Measurements from ENCODE around the gene RAB7B.

DNA sequence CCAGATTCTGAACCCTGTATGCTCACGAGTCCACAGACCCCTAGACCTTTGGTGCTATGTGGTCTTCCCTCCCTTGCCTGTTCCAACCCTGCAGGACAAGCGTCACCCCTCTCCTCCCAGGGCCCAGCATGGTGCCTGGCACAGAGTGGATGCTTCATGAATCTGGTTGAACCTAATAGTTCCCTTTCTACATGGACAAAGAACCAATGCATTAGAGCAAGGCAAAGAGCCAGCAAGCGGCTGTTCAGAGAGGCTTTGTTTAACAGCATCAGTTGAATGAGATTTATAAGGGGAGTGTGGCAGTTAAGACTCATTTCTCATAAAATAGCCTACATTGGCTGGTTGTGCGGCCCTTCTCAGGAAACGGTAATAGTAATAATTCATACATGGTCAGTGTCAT lies 74.9 kb downstream of the RAB7B start:
- no peak for TF ChIP-seq POLR2A (IDR thresholded peaks at IDR 0.05; ENCODE audit: insufficient read depth in 1 of 2, low read depth in 2 of 2, low read length in 2 of 2)
- TF ChIP-seq MAX (IDR thresholded peaks at IDR 0.05) = no peak
- TF ChIP-seq FOXM1 (CRISPR knock-in tag; IDR thresholded peaks at IDR 0.05) = no peak
- no peak for TF ChIP-seq CREB1 (IDR thresholded peaks at IDR 0.05)
- no peak for TF ChIP-seq CREB1 (CRISPR knock-in tag; IDR thresholded peaks at IDR 0.05)
- TF ChIP-seq, protein P1, sequence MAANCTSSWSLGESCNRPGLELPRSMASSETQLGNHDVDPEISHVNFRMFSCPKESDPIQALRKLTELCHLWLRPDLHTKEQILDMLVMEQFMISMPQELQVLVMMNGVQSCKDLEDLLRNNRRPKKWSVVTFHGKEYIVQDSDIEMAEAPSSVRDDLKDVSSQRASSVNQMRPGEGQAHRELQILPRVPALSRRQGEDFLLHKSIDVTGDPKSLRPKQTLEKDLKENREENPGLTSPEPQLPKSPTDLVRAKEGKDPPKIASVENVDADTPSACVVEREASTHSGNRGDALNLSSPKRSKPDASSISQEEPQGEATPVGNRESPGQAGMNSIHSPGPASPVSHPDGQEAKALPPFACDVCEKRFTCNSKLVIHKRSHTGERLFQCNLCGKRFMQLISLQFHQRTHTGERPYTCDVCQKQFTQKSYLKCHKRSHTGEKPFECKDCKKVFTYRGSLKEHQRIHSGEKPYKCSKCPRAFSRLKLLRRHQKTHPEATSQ (CRISPR knock-in tag; IDR thresholded peaks at IDR 0.05; ENCODE audit: borderline replicate concordance) = no peak
- TF ChIP-seq, protein P2, sequence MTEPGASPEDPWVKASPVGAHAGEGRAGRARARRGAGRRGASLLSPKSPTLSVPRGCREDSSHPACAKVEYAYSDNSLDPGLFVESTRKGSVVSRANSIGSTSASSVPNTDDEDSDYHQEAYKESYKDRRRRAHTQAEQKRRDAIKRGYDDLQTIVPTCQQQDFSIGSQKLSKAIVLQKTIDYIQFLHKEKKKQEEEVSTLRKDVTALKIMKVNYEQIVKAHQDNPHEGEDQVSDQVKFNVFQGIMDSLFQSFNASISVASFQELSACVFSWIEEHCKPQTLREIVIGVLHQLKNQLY (CRISPR knock-in tag; IDR thresholded peaks at IDR 0.05) = no peak
- TF ChIP-seq, protein P3, sequence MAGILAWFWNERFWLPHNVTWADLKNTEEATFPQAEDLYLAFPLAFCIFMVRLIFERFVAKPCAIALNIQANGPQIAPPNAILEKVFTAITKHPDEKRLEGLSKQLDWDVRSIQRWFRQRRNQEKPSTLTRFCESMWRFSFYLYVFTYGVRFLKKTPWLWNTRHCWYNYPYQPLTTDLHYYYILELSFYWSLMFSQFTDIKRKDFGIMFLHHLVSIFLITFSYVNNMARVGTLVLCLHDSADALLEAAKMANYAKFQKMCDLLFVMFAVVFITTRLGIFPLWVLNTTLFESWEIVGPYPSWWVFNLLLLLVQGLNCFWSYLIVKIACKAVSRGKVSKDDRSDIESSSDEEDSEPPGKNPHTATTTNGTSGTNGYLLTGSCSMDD (CRISPR knock-in tag; IDR thresholded peaks at IDR 0.05) = no peak
- TF ChIP-seq MXD1 (CRISPR knock-in tag; IDR thresholded peaks at IDR 0.05) = no peak
